Osteocyte (in vitro differentiated cells): ENCODE results near the gene PKP3. TPM values are rescaled to one million over a fixed set of nuclear protein-coding genes. Genes with fewer than 3 reads are reported as not detected.

ENCODE experiments used
- DNase-seq: peaks from one replicate; pipeline ENCODE4 v3.0.0; 2021; ENCODE audit warnings: mixed read lengths; ENCODE audit not compliant: unreplicated experiment; ENCODE audit errors: extremely low spot score
- H3K27ac Mint-ChIP-seq: one replicate; pipeline ENCODE4 v1.8.0; 2021; ENCODE audit warnings: mild to moderate bottlenecking, mixed read lengths; ENCODE audit not compliant: unreplicated experiment
- H3K27me3 Mint-ChIP-seq: one replicate; pipeline ENCODE4 v1.8.0; 2021; ENCODE audit warnings: mixed read lengths; ENCODE audit not compliant: unreplicated experiment
- H3K36me3 Mint-ChIP-seq: one replicate; pipeline ENCODE4 v1.8.0; 2021; ENCODE audit warnings: mixed read lengths; ENCODE audit not compliant: unreplicated experiment
- H3K4me1 Mint-ChIP-seq: one replicate; pipeline ENCODE4 v1.8.0; 2021; ENCODE audit warnings: mixed read lengths; ENCODE audit not compliant: unreplicated experiment
- H3K4me3 Mint-ChIP-seq: one replicate; pipeline ENCODE4 v1.8.0; 2021; ENCODE audit warnings: mild to moderate bottlenecking, moderate library complexity, mixed read lengths; ENCODE audit not compliant: unreplicated experiment
- H3K9me3 Mint-ChIP-seq: one replicate; pipeline ENCODE4 v1.8.0; 2021; ENCODE audit warnings: mixed read lengths; ENCODE audit not compliant: unreplicated experiment
- CTCF ChIP-seq: fragments of 200-600 bp; sonication (generic); IDR thresholded peaks from 2 replicates; pipeline ENCODE4 v1.5.0; 2021; ENCODE audit warnings: antibody characterized with exemption, mild to moderate bottlenecking, moderate library complexity
- total RNA-seq: library from RNA; stranded (reverse); gene quantifications from 2 replicates; pipeline ENCODE4 v1.2.1, GENCODE V29; 2021

Gene PKP3
- total RNA-seq, 1 donor from 2014 or later = 0.40 TPM

- no peak for TF ChIP-seq CTCF
- peak; percentile 80 for DNase-seq
- Mint-ChIP-seq H3K27me3 (peaks cover 6% of the 10 kb centered on the region), H3K36me3 (peaks cover 5% of the 10 kb centered on the region), H3K9me3 (no peaks in the 10 kb centered on the region), H3K4me1 (peaks cover 35% of the 10 kb centered on the region), H3K27ac (peak overlapping the region; percentile 64), H3K4me3 (peak overlapping the region; percentile 76)
Measured at GRCh38 chr11:370070-370941, 23.7 kb upstream of the PKP3 start.

- Mint-ChIP-seq H3K4me1 (peaks cover 35% of the 10 kb centered on the region), H3K27ac (no peak overlapping the region), H3K27me3 (peaks cover 6% of the 10 kb centered on the region), H3K4me3 (peak overlapping the region; percentile 76), H3K36me3 (peaks cover 5% of the 10 kb centered on the region), H3K9me3 (no peaks in the 10 kb centered on the region)
- DNase-seq = no peak
- no peak for TF ChIP-seq CTCF
Measured at GRCh38 chr11:371051-371450, 23.0 kb upstream of the PKP3 start.

GRCh38 chr11:371716-372590 lies 22.1 kb upstream of the PKP3 start:
- H3K9me3 Mint-ChIP-seq = no peaks in the 10 kb centered on the region
- peaks cover 35% of the 10 kb centered on the region for H3K4me1 Mint-ChIP-seq
- peaks cover 2% of the 10 kb centered on the region for H3K27me3 Mint-ChIP-seq
- no peak overlapping the region for H3K27ac Mint-ChIP-seq
- H3K36me3 Mint-ChIP-seq = peaks cover 5% of the 10 kb centered on the region
- peak overlapping the region; percentile 23 for H3K4me3 Mint-ChIP-seq
- TF ChIP-seq CTCF = no peak
- no peak for DNase-seq

GRCh38 chr11:372809-373715 lies 20.9 kb upstream of the PKP3 start:
- H3K27me3 Mint-ChIP-seq = no peaks in the 10 kb centered on the region
- H3K9me3 Mint-ChIP-seq = no peaks in the 10 kb centered on the region
- H3K4me3 Mint-ChIP-seq = no peak overlapping the region
- peaks cover 28% of the 10 kb centered on the region for H3K4me1 Mint-ChIP-seq
- peaks cover 12% of the 10 kb centered on the region for H3K36me3 Mint-ChIP-seq
- no peak for DNase-seq
- no peak overlapping the region for H3K27ac Mint-ChIP-seq
- TF ChIP-seq CTCF = no peak
